A549 (cell line): ENCODE measurements around the gene EIF3B.

ENCODE experiments used
- CHD2 ChIP-seq: fragments of 150-350 bp; IDR thresholded peaks from 2 replicates; pipeline ENCODE4 v1.6.1; 2014; ENCODE audit warnings: low read length; ENCODE audit not compliant: partially characterized antibody
- EP300 ChIP-seq, 2 experiments: fragments of >200 bp; sonication (Bioruptor Twin); formaldehyde crosslinking; IDR thresholded peaks; 2 replicates in 1 of 2; 3 replicates in 1 of 2; pipeline ENCODE4 v1.6.1; 2016 to 2017
- MAZ ChIP-seq: fragments of 150-350 bp; IDR thresholded peaks from 2 replicates; pipeline ENCODE4 v1.6.1; 2014; ENCODE audit warnings: antibody characterized with exemption, low read depth, low read length, borderline replicate concordance
- MYC ChIP-seq: IDR thresholded peaks from 2 replicates; pipeline ENCODE4 v1.6.1; 2012; ENCODE audit warnings: mild to moderate bottlenecking, inconsistent platforms, low read length, improper control_type of control experiment, borderline replicate concordance
- NFE2L2 ChIP-seq: fragments of 150-350 bp; conservative IDR thresholded peaks from 2 replicates; pipeline ENCODE4 v1.6.1; 2014; ENCODE audit warnings: low read length
- POLR2A ChIP-seq: IDR thresholded peaks from 2 replicates; pipeline ENCODE4 v1.6.1; 2012; ENCODE audit warnings: mild to moderate bottlenecking, low read length
- RFX5 ChIP-seq: fragments of 450-650 bp; IDR thresholded peaks from 2 replicates; pipeline ENCODE4 v1.7.1; 2014; ENCODE audit warnings: antibody characterized with exemption, mild to moderate bottlenecking, moderate library complexity
- TF ChIP-seq, protein P1 (sequence below): fragments of >200 bp; sonication (Bioruptor Twin); formaldehyde crosslinking; IDR thresholded peaks from 3 replicates; pipeline ENCODE4 v1.5.1; 2016

DNA sequence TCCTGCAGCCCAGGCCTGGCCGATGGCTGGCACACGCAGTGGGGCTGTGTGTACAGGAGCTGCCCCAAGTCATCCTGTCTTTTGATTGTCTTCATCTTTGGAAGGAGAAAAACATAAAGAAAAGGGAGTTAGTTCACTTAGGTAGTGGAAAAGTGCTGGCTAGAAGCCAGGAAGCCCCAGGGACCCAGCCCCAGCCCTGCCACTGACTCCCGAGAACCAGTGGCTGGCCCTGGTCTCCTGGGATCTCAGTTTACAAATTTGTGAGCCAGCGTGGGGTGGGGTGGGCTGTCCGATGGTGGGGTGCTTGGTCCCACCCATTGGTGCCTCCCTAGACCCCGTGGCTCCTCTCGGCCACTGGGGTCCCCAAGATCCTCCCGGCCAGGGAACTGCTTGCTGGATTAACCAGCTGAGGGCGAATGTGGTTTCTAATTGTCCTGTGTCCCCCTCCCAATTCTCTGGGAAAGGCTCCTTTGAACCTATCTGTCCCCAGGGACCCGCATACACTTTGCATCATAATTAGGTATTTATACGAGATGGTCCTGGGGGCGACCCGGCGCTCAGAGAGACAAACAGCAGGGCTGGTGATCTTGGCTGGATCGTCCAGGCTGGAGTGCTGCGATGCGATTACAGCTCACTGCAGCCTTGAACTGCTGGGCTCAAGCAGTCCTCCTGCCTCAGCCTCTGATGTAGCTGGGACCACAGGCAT, 32.5 kb downstream of the EIF3B start:
- TF ChIP-seq EP300 (IDR thresholded peaks at IDR 0.05) (no peak), POLR2A (no peak), MAZ (no peak), NFE2L2 (no peak), MYC (no peak), RFX5 (no peak), CHD2 (no peak)
- TF ChIP-seq, protein P1, sequence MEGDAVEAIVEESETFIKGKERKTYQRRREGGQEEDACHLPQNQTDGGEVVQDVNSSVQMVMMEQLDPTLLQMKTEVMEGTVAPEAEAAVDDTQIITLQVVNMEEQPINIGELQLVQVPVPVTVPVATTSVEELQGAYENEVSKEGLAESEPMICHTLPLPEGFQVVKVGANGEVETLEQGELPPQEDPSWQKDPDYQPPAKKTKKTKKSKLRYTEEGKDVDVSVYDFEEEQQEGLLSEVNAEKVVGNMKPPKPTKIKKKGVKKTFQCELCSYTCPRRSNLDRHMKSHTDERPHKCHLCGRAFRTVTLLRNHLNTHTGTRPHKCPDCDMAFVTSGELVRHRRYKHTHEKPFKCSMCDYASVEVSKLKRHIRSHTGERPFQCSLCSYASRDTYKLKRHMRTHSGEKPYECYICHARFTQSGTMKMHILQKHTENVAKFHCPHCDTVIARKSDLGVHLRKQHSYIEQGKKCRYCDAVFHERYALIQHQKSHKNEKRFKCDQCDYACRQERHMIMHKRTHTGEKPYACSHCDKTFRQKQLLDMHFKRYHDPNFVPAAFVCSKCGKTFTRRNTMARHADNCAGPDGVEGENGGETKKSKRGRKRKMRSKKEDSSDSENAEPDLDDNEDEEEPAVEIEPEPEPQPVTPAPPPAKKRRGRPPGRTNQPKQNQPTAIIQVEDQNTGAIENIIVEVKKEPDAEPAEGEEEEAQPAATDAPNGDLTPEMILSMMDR: no peak
